ENCODE data around the gene CLMP.
"Not testable (repeated sequence)": the region's sequence is repeated elsewhere in the genome, so short reads cannot be mapped to it uniquely, and the experiment has no call there.

Gene CLMP

DNA sequence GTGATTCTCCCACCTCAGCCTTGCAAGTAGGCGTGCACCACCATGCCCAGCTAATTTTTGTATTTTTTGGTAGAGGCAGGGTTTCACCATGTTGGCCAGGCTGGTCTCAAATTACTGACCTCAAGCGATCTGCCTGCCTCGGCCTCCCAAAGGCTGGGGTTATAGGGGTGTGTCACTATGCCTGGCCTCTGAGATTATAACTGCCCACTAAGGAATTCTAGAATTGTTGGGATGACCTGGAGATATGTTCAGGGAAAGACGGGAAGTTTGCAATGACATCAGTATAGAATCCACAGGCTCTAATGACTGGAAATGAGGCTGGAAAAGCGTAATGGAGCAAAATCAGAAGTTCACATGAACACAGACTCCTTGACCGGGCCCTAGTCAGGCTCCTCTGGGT, 62.2 kb downstream of the CLMP start:
- no peak for DNase-seq (ENCODE audit: low read depth)

DNA sequence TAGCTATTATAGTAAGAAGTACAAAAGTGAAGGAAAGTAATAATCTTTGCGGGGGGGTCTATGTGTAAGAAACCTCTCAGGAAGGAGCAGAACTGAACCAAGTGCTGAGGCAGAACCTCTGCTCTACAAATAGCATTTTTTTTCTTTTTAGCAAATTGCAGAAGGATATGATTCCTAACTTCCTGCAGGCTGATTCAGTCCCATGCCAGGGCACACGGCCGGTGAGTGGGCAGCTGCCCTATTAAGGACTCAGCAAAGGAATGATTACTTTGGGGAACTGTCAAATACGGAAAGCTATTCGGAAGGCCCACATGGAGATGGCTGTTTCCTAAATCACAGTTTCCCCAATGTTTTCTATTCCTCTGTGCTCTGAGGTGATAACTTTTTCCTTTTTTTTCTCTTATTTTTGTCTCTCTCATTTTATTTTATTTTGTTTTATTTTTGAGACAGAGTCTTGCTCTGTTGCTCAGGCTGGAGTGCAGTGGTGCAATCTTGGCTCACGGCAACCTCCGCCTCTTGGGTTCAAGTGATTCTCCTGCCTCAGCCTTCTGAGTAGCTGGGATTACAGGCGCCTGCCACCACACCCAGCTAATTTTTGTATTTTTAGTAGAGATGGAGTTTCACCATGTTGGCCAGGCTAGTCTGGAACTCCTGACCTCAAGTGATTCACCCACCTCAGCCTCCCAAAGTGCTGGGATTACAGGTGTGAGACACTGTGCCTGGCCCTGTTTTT, 62.8 kb downstream of the CLMP start:
- not testable (repeated sequence) for DNase-seq (ENCODE audit: low read depth)

- no peak for DNase-seq (ENCODE audit: low read depth)
Measured at GRCh38 chr11:123129920-123130319, 65.1 kb downstream of the CLMP start.

DNA sequence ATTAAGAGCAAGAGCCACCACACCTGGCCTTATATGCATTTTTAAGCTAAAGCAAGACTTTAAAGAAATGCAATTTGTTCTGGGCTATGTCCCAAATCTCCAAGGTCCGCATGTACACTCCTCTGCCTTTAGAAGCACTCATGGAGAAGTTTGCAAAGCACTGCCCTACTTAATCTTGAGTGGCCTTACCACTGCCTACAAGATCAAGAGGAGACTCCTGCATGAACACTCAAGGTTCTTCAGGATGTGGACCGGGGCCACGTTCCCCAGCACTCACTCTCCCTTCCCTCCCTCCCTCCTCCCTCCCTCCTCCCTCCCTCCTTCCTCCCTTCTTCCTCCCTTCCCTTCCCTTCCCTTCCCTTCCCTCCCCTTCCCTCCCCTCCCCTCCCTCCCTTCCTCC, 69.9 kb downstream of the CLMP start:
- no peak for DNase-seq (ENCODE audit: low read depth)

GRCh38 chr11:123122852-123123251, 72.2 kb downstream of the CLMP start:
- no peak for DNase-seq (ENCODE audit: low read depth)

DNA sequence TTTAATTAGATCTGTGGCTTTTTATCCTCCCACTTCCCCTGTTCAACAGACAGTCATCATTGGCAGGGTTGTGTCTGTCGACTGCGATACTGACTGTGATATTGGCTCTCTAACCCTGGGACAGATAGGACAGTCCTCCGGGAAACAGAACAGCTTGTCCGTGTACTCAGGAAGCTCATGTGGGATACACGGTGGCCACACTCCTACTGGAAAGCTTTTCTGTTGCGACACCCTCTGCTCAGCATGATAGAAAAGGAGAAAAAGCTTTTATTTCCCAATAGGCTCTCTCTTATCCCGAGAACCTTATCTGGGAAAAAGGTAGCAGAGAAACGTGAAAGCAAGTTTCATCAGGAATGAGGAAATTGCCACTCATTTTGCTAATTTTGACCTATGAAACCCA, 72.7 kb downstream of the CLMP start:
- no peak for DNase-seq (ENCODE audit: low read depth)

DNA sequence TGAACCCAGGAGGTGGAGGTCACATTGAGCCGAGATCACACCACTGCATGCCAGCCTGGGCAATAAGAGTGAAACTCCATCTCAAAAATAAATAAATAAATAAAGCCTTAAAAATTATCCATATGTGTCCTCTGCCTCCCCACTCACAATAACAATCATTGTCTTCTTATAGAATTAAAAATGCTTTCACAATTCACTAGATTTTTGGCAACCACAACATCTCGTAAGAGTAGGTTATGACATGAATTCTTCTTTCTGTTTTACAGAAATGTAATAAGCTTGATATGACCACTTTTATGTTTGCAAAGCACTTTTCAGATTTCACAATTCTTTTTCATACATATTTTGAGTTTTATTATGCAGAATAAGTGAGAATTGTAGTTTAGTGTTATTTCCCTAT, 78.6 kb downstream of the CLMP start:
- DNase-seq (ENCODE audit: low read depth) = no peak

GRCh38 chr11:123111465-123111864, 83.6 kb downstream of the CLMP start:
- DNase-seq (ENCODE audit: low read depth) = no peak

GRCh38 chr11:123110397-123110796, 84.7 kb downstream of the CLMP start:
- no peak for DNase-seq (ENCODE audit: low read depth)

DNA sequence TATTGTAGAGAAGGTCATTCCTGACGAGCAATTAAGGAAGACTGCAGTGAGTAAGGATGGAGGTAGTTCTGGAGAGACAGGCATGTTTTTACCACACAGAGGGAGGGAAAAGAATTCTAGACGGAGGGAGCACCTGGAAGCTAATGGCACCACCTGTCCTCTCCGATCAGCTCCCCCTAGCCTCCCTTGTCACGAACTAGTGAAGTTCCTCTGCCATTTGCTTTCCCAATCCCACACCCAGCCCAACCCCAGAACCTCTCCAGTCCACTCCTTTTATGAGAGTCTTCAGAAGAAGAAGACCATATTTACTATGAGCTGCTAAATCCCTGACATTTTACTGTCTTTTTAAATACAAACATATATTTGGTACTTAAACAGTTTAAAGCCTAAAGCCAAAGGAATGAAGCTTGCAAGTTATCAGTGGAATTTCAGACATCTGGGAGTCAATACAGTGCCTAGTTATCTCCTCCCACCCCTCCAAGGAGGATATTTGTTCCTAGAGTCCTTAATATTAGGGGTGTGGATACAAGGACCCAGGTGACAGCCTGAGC, 87.0 kb downstream of the CLMP start:
- DNase-seq (ENCODE audit: low read depth) = no peak

DNA sequence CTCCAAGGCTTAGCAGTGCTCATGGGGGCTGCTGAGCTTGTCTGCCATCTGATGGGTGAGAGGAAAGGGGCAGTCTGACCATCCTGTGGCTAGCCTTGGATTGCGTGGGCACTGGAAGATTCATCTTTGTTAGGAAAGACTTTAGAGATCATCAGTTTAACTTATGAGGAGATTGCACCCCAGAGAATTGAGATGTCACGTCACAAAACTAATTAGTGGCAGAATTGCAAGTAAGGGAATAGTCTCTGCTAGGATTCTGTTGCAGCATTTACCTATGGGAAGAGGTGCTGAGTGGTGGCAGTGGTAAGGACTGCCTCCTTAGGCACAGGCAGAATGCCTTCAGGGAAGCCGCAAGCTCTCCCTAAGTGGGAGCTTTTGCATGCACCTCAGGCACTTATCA, 90.4 kb downstream of the CLMP start:
- no peak for DNase-seq (ENCODE audit: low read depth)

GRCh38 chr11:123103326-123103980, 91.6 kb downstream of the CLMP start:
- DNase-seq (ENCODE audit: low read depth) = no peak

DNA sequence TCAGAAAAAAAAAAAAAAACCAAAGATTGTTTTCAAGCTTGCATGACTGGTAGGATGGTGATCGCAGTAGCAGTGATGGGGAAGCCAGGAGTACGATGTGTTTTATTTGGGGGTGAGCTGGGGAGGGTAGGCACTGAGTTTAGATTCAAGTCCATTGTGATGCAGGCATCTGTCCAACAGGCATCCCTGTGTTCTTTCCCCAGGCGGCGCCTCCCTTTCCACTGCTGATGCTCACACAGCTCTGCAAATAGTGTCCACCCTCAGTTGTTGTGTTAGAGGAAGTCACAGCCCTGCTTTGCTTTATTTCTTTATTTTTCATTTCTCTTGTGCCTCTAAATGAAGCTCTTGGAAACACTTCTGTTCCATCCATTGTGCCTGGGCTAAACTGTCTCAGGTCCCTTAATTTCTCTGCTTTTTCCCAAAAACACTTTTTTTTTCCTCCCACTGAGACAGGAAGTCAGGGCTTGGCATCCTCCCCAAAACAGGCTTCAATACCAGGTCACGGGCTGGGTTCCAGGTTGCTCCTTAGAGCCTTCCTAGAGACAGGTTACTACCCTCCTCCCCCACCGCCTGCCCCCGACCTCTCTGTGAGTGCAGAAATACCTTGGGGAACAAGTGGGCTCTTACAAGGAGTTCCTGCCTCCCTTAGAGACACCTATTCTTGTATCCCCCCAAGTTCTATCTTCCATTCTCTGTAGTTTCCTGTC, 94.5 kb downstream of the CLMP start:
- DNase-seq (ENCODE audit: low read depth) = no peak

DNA sequence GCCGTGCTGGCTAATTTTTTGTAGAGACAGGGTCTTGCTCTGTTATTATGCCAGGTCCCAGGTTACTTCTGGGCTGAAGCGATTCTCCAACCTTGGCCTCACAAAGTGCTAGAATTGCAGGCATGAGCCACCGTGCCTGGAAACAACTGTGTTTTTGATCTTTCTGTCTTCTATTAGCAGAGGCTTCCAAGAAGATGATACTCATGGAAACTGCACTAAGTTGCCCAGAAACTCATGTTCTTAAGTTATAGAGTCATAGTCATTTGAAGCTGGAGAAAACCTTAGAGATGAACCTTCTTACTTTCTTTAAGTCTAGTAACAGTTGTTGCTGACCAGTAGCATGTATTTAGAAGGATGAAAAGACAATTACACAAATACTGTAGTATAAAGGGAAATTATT, 96.1 kb downstream of the CLMP start:
- DNase-seq (ENCODE audit: low read depth) = no peak

DNA sequence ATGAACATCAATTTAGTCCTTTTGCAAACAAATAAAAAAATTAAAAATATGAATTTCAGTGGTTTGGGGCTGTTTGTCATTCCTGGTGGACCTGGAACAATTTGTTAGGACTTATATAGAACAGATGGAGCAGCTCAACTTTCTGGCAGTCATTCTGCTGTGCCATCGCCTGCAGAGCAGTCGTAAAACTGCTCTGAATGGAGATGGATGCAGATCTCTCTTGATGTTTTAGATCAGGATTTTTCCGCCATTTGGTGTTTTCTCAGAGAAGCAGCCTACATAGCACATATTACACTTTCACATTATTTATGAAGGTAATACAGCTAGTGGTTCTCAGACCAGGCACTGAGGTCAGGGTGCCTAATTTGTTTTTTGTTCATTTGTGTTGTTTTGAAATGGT, 101.3 kb downstream of the CLMP start:
- no peak for DNase-seq (ENCODE audit: low read depth)

DNA sequence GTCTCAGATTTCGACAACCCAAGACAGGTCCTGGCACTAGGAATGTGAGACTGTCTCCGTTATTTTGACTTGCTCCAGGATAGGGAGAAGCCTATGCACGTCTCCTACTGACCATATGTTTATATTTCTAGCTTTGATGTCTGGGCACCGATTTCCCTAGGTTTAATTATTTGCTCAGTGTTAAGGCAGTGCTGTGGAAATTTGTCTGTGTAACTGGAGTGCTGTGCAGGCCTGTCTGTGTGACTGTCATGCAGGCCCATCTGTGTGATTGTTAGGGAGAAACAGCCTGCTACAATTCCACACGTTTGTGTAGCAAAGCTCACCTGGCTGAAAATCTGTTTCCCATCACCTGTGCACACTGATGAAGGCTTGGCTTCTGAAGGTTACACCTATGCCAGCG, 103.5 kb downstream of the CLMP start:
- DNase-seq (ENCODE audit: low read depth) = no peak

- DNase-seq (ENCODE audit: low read depth) = not testable (repeated sequence)
Measured at GRCh38 chr11:123090168-123090567, 104.9 kb downstream of the CLMP start.

DNA sequence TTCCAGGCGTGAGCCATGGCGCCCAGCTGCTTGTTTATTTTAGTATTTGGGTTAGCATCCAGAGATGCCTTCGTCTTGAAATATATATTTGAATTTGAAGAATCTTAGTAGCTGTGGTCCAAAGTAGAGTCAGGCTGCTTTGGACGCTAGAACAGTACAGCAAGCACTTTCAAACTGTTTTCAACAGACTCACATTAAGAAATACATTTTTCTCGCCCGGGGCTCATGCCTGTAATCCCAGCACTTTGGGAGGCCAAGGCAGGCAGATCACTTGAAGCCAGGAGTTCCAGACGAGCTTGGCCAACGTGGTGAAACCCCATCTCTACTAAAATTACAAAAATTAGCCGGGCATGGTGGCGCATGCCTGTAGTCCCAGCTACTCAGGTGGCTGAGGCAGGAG, 106.2 kb downstream of the CLMP start:
- DNase-seq (ENCODE audit: low read depth) = not testable (repeated sequence)

DNA sequence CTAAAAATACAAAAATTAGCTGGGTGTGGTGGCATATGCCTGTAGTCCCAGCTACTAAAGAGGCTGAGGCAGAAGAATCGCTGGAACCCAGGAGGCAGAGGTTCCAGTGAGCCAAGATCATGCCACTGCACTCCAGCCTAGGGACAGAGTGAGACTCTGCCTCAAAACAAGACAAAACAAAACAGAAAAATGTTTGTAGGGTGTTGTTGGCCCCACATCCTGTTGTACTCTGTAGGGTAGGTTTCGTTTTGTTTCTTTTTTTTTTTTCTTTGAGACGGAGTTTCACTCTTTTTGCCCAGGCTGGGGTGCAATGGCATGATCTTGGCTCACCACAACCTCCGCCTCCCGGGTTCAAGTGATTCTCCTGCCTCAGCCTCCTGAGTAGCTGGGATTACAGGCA, 107.4 kb downstream of the CLMP start:
- not testable (repeated sequence) for DNase-seq (ENCODE audit: low read depth)

DNA sequence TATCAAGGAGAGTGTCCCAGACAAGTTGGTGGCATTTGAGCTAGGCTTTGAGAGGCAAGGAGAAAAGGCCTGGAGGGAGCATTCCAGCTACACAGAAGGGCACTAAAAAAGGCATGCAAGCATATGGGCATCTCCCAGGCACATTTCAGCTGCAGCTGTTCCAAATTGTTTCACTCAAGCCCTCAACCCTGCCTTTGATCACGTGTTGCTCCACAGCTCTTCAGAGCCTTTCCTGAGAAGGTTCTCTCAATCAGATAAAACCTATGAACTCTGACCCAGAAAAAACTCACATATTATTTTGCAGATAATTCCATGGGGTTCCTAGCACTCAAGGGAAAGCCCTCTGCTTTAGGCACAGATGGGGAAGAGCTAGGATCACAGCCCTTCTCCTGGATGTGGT, 108.7 kb downstream of the CLMP start:
- DNase-seq (ENCODE audit: low read depth) = no peak

DNA sequence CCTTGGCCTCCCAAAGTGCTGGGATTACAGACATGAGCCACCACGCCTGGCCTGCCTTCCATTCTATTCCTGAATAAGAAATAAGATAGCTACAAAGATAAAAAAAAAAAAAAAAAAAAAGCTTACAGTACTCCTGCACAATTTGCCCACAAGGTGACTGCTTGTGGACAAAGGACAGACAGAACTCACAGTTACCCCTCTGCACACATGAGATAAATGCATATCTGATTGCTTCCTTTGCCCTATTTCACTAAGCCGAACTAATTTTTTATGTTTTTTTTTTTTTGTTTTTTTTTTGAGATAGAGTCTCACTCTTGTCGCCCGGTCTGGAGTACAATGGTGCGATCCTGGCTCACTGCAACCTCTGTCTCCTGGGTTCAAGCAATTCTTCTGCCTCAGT, 109.6 kb downstream of the CLMP start:
- no peak for DNase-seq (ENCODE audit: low read depth)

DNA sequence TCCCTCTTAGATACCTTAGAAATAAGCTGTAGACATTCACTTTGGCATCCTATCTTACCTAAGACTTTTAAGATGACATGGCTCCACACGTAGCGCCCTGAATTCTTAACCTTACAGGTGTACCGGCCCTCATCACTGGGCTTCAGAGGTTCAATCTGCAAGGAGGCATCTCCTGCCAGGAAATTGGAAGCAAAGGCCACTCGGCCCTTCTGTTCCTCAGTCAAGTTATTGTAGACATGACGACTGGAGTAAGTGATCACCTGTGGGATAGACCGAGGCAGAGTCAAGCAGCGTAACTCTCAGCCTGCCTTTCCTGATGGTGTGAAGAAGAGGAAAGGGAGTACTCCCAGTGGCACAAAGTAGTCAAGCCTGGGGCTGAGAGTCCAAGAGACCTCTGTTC, 110.6 kb downstream of the CLMP start:
- no peak for DNase-seq (ENCODE audit: low read depth)

DNA sequence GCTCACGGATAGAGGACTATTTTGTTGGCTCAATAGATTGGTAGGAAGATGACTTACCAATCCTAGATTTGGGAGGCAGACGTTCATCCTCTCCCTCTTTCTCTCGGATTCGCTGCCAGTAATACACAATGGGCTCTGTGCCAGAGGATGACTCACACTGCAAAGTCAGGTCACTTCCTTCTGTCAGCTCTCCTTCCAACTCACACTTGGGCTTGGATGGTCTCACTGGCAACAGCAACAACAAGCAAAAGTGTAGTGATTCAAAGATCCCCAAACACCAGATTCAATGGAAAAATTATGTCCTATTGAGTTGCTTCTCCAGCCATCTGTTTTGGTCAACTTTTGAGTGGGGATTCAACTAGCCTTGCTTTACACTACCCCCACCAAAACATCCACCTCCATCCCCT, 111.4 kb downstream of the CLMP start:
- no peak for DNase-seq (ENCODE audit: low read depth)

Data from activated T-cell treated with anti-CD3 and anti-CD28 coated beads for 24 hours (primary cell).